Left lung (tissue), 10 donors: Measurements from ENCODE around the gene TBX4. TPM values are rescaled to one million over a fixed set of nuclear protein-coding genes. Genes with fewer than 3 reads are reported as not detected.

Source experiments
- ATAC-seq: fragments of 200-7000 bp; cut with Tn5 transposase; one replicate; pipeline ENCODE4 v1.9.1; 2020; ENCODE audit warnings: moderate library complexity
- DNase-seq, 4 donors: peaks; one replicate each; pipeline ENCODE4 v3.0.0-alpha.2; 2013 to 2020
- H3K27ac ChIP-seq, 2 donors: fragments of 200-600 bp; sonication (generic) in 1 of 2; one replicate each; pipeline versions ENCODE4 v1.5.0 to v1.8.0; 2020 to 2021
- H3K27me3 ChIP-seq, 2 donors: fragments of 200-600 bp; sonication (generic) in 1 of 2; one replicate each; pipeline versions ENCODE4 v1.5.0 to v1.8.0; 2020 to 2021
- H3K36me3 ChIP-seq, 2 donors: fragments of 200-600 bp; sonication (generic) in 1 of 2; one replicate each; pipeline versions ENCODE4 v1.5.0 to v1.8.0; 2020 to 2021
- H3K4me1 ChIP-seq, 2 donors: fragments of 200-600 bp; one replicate each; pipeline ENCODE4 v1.8.0; 2021
- H3K4me3 ChIP-seq, 2 donors: fragments of 200-600 bp; sonication (generic) in 1 of 2; one replicate each; pipeline versions ENCODE4 v1.5.0 to v1.8.0; 2020 to 2021; ENCODE audit warnings: mild to moderate bottlenecking in 1 of 2
- H3K9me3 ChIP-seq, 2 donors: fragments of 200-600 bp; sonication (generic) in 1 of 2; one replicate each; pipeline versions ENCODE4 v1.5.0 to v1.8.0; 2020 to 2021
- CTCF ChIP-seq, 2 donors: fragments of 200-600 bp; sonication (generic) in 1 of 2; IDR thresholded peaks; one replicate each; pipeline versions ENCODE4 v1.5.0 to v1.8.0; 2021; ENCODE audit warnings: antibody characterized with exemption in 2 of 2
- intact Hi-C, 2 donors: fragments of 100-400 bp; cut with DNase I; formaldehyde crosslinking; loops; one replicate each; pipeline versions ENCODE4 v1.11.2 to v1.14.2; 2022
- polyA plus RNA-seq, 6 donors: library from polyadenylated mRNA; unstranded; fragments of 120-200 nt; gene quantifications; one replicate each; pipeline ENCODE4 v1.2.1, GENCODE V29; 2013; ENCODE audit not compliant: insufficient read length in 6 of 6
- total RNA-seq, 2 donors: library from RNA; stranded (reverse); fragmentation: NEBNext Ultra II Directional; extraction: Animal tissue kit (Norgen Biotek cat#: 25700); gene quantifications; one replicate each; pipeline ENCODE4 v1.2.1, GENCODE V29; 2021
- donor health status: DM: no; HTN: yes; CAD: no.
- donor health status: DM: no; HTN: no; CAD: no.

Gene TBX4
- total and polyA plus RNA-seq, 8 donors, result 21.2 to 190 (median 162) TPM

- Histone ChIP-seq H3K36me3 (no peaks in the 10 kb centered on the region), H3K27ac (peak overlapping the region in 1 of 2 donors; percentile 9), H3K4me1 (peaks cover 0 to 16% of the 10 kb centered on the region in 2 donors), H3K27me3 (peaks cover 7 to 20% of the 10 kb centered on the region in 2 donors), H3K4me3 (no peak overlapping the region), H3K9me3 (no peaks in the 10 kb centered on the region)
- no peak for TF ChIP-seq CTCF (IDR thresholded peaks at IDR 0.05)
- ATAC-seq (peak; percentile 60), DNase-seq (peak in 1 of 4 donors; percentile 43)
- intact Hi-C loops, result no loop called here
These were observed 15.4 kb downstream of the TBX4 start for GRCh38 chr17:61467416-61468262.

DNA sequence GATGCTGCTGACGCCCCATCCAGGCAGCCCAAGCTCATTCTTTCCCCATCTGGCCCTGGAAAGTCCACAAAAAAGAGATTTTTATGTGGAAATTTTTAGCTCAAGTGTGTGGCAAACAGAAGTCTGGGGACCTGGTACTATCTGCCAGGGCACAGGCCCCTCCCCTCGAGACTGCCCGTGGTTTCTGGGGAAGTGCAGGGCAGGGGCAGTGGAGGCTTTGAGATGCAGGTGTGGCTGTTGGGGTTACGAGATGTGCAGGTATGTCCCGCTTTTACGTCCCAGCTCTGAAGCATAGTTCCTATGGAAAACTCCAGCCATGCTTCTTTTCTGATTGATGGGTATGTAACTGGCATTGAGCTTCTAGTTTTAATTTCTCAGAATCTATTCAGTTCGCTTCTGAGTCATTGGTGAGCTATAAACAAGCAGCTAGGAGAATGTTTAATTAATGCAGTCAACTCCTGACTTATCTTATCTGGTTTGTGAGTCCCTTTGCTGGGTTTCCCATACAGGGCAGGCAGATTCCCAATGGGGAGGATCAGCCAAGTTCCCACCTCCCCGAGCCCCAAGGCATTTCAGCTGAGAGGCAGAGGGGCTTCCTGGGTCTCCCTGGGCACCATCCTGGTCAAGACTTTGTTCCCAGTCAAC lies 16.2 kb downstream of the TBX4 start:
- no peak overlapping the region for H3K4me3 ChIP-seq
- ATAC-seq (no peak), DNase-seq (peak in 1 of 4 donors; percentile 13)
- intact Hi-C loops, result no loop called here
- H3K27me3 ChIP-seq, result peaks cover under 1 to 13% of the 10 kb centered on the region in 2 donors
- H3K36me3 ChIP-seq, result no peaks in the 10 kb centered on the region
- peak overlapping the region in 1 of 2 donors; percentile 9 for H3K27ac ChIP-seq
- H3K4me1 ChIP-seq, result peaks cover 0 to 16% of the 10 kb centered on the region in 2 donors
- no peaks in the 10 kb centered on the region for H3K9me3 ChIP-seq
- no peak for TF ChIP-seq CTCF (IDR thresholded peaks at IDR 0.05)

DNA sequence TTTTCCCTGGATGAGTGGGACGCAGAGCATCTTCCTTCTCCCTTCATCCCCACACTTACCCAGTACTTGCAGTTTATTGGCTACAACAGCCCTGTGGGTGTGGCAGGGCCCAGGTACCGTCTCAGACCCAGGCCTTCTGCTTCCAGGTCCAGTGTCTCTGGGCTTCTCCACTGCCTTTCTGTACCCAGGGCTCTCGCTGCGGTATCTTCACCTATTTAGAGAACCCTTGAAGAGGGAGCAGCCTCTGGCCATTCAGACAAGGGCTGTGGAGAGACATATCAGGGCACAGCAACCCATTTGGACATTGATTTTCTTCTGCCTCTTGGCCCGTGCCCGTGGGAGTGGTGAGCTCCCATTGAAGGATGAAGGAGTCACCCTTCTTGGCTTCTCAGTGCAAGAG lies 17.3 kb downstream of the TBX4 start:
- no peak for TF ChIP-seq CTCF (IDR thresholded peaks at IDR 0.05)
- peaks cover 0 to 2% of the 10 kb centered on the region in 2 donors for H3K27me3 ChIP-seq
- no peaks in the 10 kb centered on the region for H3K9me3 ChIP-seq
- intact Hi-C loops, result no loop called here
- no peak overlapping the region for H3K27ac ChIP-seq
- H3K4me3 ChIP-seq, result no peak overlapping the region
- no peaks in the 10 kb centered on the region for H3K36me3 ChIP-seq
- DNase-seq (peak in 1 of 4 donors; percentile 16), ATAC-seq (no peak)
- peaks cover 0 to 16% of the 10 kb centered on the region in 2 donors for H3K4me1 ChIP-seq

- Histone ChIP-seq H3K4me3 (no peak overlapping the region), H3K27me3 (no peaks in the 10 kb centered on the region), H3K9me3 (no peaks in the 10 kb centered on the region), H3K27ac (no peak overlapping the region), H3K4me1 (peaks cover 0 to 16% of the 10 kb centered on the region in 2 donors), H3K36me3 (no peaks in the 10 kb centered on the region)
- DNase-seq (no peak), ATAC-seq (no peak)
- intact Hi-C loops, result no loop called here
- TF ChIP-seq CTCF (IDR thresholded peaks at IDR 0.05), result no peak
These were observed 17.7 kb downstream of the TBX4 start for GRCh38 chr17:61469949-61470348.

DNA sequence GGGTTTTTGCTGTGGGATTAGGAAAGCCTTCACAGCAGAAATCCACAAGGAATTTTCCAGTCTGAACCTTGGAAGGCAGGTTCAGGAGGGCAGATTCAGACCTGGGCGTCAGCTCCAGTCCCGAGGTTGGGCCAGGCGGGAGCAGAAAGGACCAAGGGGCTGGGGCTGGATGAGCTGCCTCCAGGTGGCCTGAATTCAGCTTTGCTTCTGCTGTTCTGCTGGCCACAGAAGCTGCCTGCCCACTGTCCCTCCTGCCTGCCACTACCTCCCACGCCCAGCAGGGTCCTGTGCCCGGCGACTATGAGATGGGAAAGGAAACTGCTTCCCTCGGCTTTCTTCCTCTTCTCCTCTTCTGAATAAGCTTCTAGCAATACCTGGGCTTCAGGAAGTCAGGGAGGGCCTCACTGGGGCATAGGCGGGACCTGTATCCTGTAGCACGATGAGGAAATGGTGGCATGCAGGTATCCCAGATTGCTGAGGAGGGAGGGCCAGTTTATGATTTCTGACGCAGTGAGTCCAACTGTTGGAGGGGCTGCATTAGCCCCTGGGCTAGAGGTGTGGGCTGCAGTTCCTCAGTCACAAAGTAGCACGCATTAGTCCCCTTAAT lies 18.4 kb downstream of the TBX4 start:
- no peak overlapping the region for H3K4me3 ChIP-seq
- no peak for ATAC-seq
- TF ChIP-seq CTCF (IDR thresholded peaks at IDR 0.05), result no peak
- H3K4me1 ChIP-seq, result peaks cover 0 to 16% of the 10 kb centered on the region in 2 donors
- peak in 1 of 4 donors; percentile 19 for DNase-seq
- H3K9me3 ChIP-seq, result no peaks in the 10 kb centered on the region
- H3K36me3 ChIP-seq, result no peaks in the 10 kb centered on the region
- H3K27me3 ChIP-seq, result no peaks in the 10 kb centered on the region
- H3K27ac ChIP-seq, result no peak overlapping the region
- intact Hi-C loops, result no loop called here
